Stimulated activated CD4-positive, alpha-beta T cell treated with anti-CD3 and anti-CD28 coated beads, Interleukin-4, amount 100 ng/mL, for 24 hours (primary cell): ENCODE results near the gene LRIT1.

Experiments used
- DNase-seq: peaks from one replicate; pipeline ENCODE4 v3.0.0-alpha.2; 2020

The LRIT1 gene

DNA sequence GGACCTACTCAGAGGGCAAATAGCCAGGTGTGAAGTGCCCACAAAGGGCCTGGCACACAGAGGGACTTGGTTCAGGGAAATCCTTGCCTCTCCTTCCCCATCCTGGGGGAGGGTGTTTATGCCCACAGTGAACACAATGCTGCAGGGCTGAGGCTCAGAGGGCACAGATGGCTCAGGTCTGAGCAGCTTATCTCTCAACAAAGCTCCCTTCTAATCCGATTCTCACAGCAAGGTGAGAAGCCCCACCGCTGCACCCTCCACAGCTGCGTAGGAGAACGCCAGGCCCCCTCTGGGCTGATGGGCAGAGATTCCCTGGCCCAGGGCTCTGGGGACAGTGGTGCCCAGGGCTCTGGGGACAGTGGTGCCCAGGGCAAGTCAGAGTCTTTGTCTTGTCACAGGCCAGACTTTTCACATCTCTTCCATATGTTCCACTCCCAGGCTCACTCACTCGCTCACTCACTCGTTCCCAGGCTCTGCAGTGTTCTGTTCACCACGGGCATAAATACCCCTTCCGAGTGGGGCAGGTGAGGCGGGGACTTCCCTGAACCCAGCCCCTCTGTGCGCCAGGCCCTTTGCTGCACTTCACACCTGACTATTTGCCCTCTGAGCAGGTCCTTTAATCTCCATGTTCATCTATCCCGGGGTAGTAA, 55.7 kb downstream of the LRIT1 start:
- no peak for DNase-seq

DNA sequence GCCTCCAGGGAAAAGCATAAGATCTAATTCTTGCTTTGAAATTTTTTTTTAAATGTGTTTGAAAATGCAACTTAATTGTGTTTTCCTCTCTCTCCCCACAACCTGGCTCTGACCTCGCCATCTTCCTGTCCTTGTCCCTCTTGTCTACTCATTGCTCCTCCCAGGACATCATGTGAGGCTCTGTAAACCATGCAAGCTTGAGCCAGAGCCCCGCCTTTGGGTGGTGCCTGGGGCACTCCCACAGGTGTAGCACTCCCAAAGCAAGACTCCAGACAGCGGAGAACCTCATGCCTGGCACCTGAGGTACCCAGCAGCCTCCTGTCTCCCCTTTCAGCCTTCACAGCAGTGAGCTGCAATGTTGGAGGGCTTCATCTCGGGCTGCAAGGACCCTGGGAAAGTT, 56.8 kb downstream of the LRIT1 start:
- no peak for DNase-seq

DNA sequence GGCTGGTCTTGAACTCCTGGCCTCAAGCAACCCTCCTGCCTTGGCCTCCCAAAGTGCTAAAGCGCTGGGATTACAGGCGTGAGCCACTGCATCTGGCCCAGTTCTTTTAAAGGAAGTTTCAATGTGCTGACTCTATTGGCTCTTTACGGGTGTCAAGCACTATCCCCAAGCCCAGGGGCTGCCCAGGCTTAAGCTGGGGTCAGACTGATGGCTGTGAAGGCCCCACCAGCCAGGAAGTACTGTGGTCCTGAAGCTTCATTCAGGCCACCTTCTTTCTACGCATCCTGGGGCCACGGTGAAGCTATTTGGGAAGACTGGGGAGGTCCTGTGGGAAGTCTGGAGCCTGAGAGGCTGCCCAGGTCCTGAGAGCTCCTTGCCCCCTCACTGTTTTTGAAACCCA, 59.7 kb downstream of the LRIT1 start:
- no peak for DNase-seq
